Activated CD8-positive, alpha-beta memory T cell treated with anti-CD3 and anti-CD28 coated beads for 48 hours (primary cell): ENCODE measurements around the gene CYB561D1.

ENCODE experiments used
- DNase-seq, 3 experiments: peaks; one replicate each; pipeline ENCODE4 v3.0.0-alpha.2; 2020; ENCODE audit warnings: low read depth in 2 of 3, low spot score in 2 of 3

Gene CYB561D1

GRCh38 chr1:109546311-109547109 lies 52.6 kb downstream of the CYB561D1 start:
- DNase-seq, result peak; percentile 52 to 75 (median 64)

- no peak for DNase-seq
Observed at GRCh38 chr1:109547463-109548320, 53.8 kb downstream of the CYB561D1 start.

- peak; percentile 73 to 91 (median 90) for DNase-seq
Observed at GRCh38 chr1:109548321-109549267, 54.7 kb downstream of the CYB561D1 start, which contains the start of gene GNAI3. Gene GNAI3, plus strand, starts transcription at chr1:109548615. Its CDS starts 106 bp downstream, at chr1:109548721.
